ENCODE results near the gene GOLGA8M.
"Not testable (repeated sequence)": the region's sequence is repeated elsewhere in the genome, so short reads cannot be mapped to it uniquely, and the experiment has no call there.

GRCh38 chr15:28663717-28664116, 48.5 kb downstream of the GOLGA8M start:
- TF ChIP-seq CTCF (conservative IDR thresholded peaks at IDR 0.05 in 1 of 2, IDR thresholded peaks at IDR 0.05 in 1 of 2; ENCODE audit: extremely low read depth in 1 of 2, insufficient read depth in 1 of 2, low read depth in 1 of 2, low read length in 2 of 2); EZH2 (IDR thresholded peaks at IDR 0.05; ENCODE audit: borderline replicate concordance, low read length): not testable (repeated sequence)

All from mammary epithelial cell (primary cell).